OCI-LY7 (cell line): ENCODE results near the gene TMEM190. TPM values are rescaled to one million over a fixed set of nuclear protein-coding genes. Genes with fewer than 3 reads are reported as not detected.

Experiments used
- BruUV-seq: library from RNA; stranded (reverse); fragments of 400-500 nt; replicated peaks from 2 replicates; lab custom pipeline; 2021; lab: Mats Ljungman, UMichigan
- CTCF ChIA-PET: fragments of 300-600 bp; sonication (Branson Sonifier 250); formaldehyde crosslinking; loops from one replicate; lab custom pipeline; 2022; ENCODE audit warnings: antibody characterized with exemption; ENCODE audit not compliant: unreplicated experiment; lab: Charles Lee
- POLR2A ChIA-PET: fragments of 300-600 bp; sonication (Branson Sonifier 250); formaldehyde crosslinking; loops from one replicate; lab custom pipeline; 2022; ENCODE audit warnings: antibody characterized with exemption; lab: Charles Lee
- DNase-seq: peaks from one replicate; pipeline ENCODE4 v3.0.0-alpha.2; 2015; ENCODE audit warnings: low spot score
- H2AFZ ChIP-seq: fragments of 200-600 bp; sonication (generic), shearing (Covaris generic); 2 replicates; pipeline ENCODE4 v1.6.1; 2014; ENCODE audit warnings: mild to moderate bottlenecking, antibody characterized with exemption, low read length, moderate library complexity
- H3K27ac ChIP-seq: fragments of 200-600 bp; sonication (generic); 2 replicates; pipeline ENCODE4 v1.5.1; 2014; ENCODE audit warnings: mixed run types, low read depth, mild to moderate bottlenecking, moderate library complexity, low read length, inconsistent platforms; ENCODE audit not compliant: poor library complexity, severe bottlenecking
- H3K36me3 ChIP-seq: fragments of 200-600 bp; sonication (generic); 2 replicates; pipeline ENCODE4 v1.6.1; 2014; ENCODE audit warnings: mild to moderate bottlenecking, antibody characterized with exemption, low read length, moderate library complexity, mixed read lengths; ENCODE audit not compliant: insufficient read depth
- H3K4me1 ChIP-seq: fragments of 200-600 bp; sonication (generic); 2 replicates; pipeline ENCODE4 v1.5.1; 2014; ENCODE audit warnings: mild to moderate bottlenecking, low read length; ENCODE audit not compliant: insufficient read depth, poor library complexity, severe bottlenecking
- H3K4me2 ChIP-seq: fragments of 200-600 bp; sonication (generic); 2 replicates; pipeline ENCODE4 v1.6.1; 2014; ENCODE audit warnings: mild to moderate bottlenecking, low read length
- H3K4me3 ChIP-seq: fragments of 200-600 bp; sonication (generic); 2 replicates; pipeline ENCODE4 v1.5.1; 2014; ENCODE audit warnings: mild to moderate bottlenecking, low read depth, low read length; ENCODE audit not compliant: poor library complexity, severe bottlenecking
- H3K79me2 ChIP-seq: fragments of 200-600 bp; sonication (generic); 2 replicates; pipeline ENCODE4 v1.6.1; 2016; ENCODE audit warnings: low read depth, mild to moderate bottlenecking, low read length, moderate library complexity, mixed read lengths; ENCODE audit not compliant: insufficient read depth
- H3K9me2 ChIP-seq: fragments of 200-600 bp; sonication (generic); 2 replicates; pipeline ENCODE4 v1.6.1; 2016; ENCODE audit warnings: mild to moderate bottlenecking, low read length, mixed read lengths; ENCODE audit not compliant: insufficient read depth
- H3K9me3 ChIP-seq: fragments of 200-600 bp; sonication (generic); 2 replicates; pipeline ENCODE4 v1.6.1; 2014; ENCODE audit warnings: mild to moderate bottlenecking, mixed run types, low read length, mixed read lengths
- H4K20me1 ChIP-seq: fragments of 200-600 bp; sonication (generic); 2 replicates; pipeline ENCODE4 v1.6.1; 2014; ENCODE audit warnings: mild to moderate bottlenecking, antibody characterized with exemption, low read length, moderate library complexity, mixed read lengths; ENCODE audit not compliant: insufficient read depth
- EZH2phosphoT487 ChIP-seq: fragments of 200-600 bp; sonication (generic); IDR thresholded peaks from 2 replicates; pipeline ENCODE4 v1.6.1; 2018; ENCODE audit warnings: low read depth, borderline replicate concordance, mild to moderate bottlenecking, mixed run types, antibody characterized with exemption, low read length, moderate library complexity, mixed read lengths
- intact Hi-C: fragments of 100-400 bp; cut with micrococcal nuclease; formaldehyde crosslinking; loops from one replicate; pipeline ENCODE4 v1.10.0; 2022; ENCODE audit not compliant: unreplicated experiment
- total RNA-seq, 2 experiments: library from RNA; depleted of rRNA in 1 of 2; stranded (reverse); fragments of >200 nt in 1 of 2; shearing (Covaris generic) in 1 of 2; gene quantifications; 2 replicates each; pipeline ENCODE4 v1.2.3, GENCODE V29; 2014 to 2022
- TF ChIP-seq, protein P1 (sequence below): fragments of 200-600 bp; sonication (generic); conservative IDR thresholded peaks from 2 replicates; pipeline ENCODE4 v1.5.1; 2014; ENCODE audit warnings: mild to moderate bottlenecking, antibody characterized with exemption, low read length, moderate library complexity, mixed read lengths

Gene TMEM190
- total RNA-seq, 2 experiments from 2014 or later = not detected

DNA sequence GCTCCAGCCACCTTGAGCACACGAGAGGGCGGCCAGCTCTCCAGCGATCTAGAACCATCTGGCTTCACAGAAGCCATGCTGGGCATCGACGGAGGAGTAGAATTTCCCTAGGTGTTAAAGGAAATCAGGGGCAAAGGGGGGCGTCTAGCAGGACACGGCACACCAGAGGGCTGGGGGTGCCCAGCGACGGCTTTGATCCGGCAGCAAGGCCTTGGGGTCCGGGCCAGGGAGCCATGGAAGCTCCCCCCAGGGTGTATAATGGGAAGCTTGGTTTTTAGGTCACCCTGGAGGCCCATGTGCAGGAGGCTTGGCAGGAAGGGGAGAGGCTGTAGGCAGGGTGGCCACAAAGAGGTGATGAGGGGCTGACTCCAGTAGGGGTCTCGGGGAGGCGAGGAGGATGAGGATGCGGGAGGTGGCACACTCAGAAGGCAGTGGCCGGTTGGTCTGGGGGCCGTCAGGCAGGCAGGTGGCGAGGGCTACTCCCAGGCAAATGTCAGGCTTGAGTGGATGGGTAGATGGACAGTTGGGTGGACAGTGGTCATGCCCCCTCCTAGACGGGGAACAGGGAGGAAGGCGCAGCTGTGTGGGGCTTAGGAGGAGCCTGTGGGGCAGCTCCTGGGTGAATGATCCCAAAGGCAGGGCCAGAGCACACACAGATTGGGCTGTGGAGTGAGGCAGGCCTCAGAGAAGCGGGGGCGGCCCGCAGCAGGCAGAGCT lies 31.4 kb upstream of the TMEM190 start:
- H3K4me2 ChIP-seq = no peak overlapping the region
- POLR2A ChIA-PET = no interaction called here

DNA sequence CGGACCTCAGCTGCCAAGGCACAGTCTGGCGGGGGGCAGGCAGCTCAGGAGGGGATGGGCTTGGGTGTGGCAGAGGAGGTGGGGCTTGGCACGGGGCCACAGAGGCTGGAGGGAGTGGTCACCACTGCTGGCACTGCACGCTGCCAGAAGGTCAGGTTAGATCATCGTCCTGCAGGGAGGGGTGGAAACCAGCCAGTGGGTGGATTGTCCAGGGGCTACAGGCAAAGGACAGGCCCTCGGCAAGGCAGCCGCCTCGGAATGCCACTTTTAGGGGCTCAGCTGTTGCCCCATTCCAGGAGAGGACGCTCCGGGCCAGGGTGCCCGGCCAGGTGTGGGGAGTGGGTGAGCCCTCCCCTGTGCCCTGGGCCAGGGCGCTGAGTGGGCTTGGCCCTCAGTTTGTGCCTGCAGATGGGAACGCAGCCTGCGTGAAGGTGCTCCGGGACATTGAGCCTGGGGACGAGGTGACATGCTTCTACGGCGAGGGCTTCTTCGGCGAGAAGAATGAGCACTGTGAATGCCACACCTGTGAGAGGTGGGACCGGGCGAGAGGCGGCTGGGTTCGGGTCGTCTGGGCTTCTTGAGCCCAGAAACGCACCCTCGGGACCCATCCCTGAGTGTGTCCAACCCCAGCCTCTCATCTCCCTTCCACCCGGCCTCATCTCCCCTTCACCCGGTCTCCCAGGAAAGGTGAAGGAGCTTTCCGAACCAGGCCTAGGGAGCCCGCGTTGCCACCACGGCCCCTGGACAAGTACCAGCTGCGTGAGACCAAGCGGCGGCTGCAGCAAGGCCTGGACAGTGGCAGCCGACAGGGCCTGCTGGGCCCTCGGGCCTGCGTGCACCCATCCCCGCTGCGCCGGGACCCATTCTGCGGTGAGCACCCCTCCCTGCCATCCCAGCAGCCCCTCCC lies 30.6 kb upstream of the TMEM190 start:
- Histone ChIP-seq H3K4me1 (peaks cover 7% of the 10 kb centered on the region), H3K4me2 (no peak overlapping the region), H3K9me3 (no peaks in the 10 kb centered on the region), H3K9me2 (no peaks in the 10 kb centered on the region), H3K79me2 (no peaks in the 10 kb centered on the region), H3K4me3 (no peak overlapping the region), H3K27ac (no peak overlapping the region), H2AFZ (no peak overlapping the region), H4K20me1 (no peaks in the 10 kb centered on the region), H3K36me3 (no peaks in the 10 kb centered on the region)
- intact Hi-C loops = no loop called here
- ChIA-PET POLR2A (interaction anchor here (0.6 kb wide), 1 partner anchor 33 kb away, joined by 6 read pairs; no protein-coding TSS in a partner anchor), CTCF (no interaction called here)
- no TSS peak for BruUV-seq
- TF ChIP-seq, protein P1, sequence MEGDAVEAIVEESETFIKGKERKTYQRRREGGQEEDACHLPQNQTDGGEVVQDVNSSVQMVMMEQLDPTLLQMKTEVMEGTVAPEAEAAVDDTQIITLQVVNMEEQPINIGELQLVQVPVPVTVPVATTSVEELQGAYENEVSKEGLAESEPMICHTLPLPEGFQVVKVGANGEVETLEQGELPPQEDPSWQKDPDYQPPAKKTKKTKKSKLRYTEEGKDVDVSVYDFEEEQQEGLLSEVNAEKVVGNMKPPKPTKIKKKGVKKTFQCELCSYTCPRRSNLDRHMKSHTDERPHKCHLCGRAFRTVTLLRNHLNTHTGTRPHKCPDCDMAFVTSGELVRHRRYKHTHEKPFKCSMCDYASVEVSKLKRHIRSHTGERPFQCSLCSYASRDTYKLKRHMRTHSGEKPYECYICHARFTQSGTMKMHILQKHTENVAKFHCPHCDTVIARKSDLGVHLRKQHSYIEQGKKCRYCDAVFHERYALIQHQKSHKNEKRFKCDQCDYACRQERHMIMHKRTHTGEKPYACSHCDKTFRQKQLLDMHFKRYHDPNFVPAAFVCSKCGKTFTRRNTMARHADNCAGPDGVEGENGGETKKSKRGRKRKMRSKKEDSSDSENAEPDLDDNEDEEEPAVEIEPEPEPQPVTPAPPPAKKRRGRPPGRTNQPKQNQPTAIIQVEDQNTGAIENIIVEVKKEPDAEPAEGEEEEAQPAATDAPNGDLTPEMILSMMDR = no peak
- TF ChIP-seq EZH2phosphoT487 = no peak
- no peak for DNase-seq

More for the DNA sequence above, 31.4 kb upstream of the TMEM190 start:
- Histone ChIP-seq H3K36me3 (no peaks in the 10 kb centered on the region), H3K4me1 (peaks cover 15% of the 10 kb centered on the region), H3K9me2 (no peaks in the 10 kb centered on the region), H4K20me1 (no peaks in the 10 kb centered on the region), H3K79me2 (no peaks in the 10 kb centered on the region), H3K27ac (no peak overlapping the region), H2AFZ (no peak overlapping the region), H3K9me3 (no peaks in the 10 kb centered on the region), H3K4me3 (no peak overlapping the region)
- BruUV-seq = no TSS peak
- intact Hi-C loops = no loop called here
- CTCF ChIA-PET = no interaction called here
- TF ChIP-seq EZH2phosphoT487 = no peak
- TF ChIP-seq, protein P1 = no peak
- no peak for DNase-seq
